Stimulated activated CD4-positive, alpha-beta T cell treated with anti-CD3 and anti-CD28 coated beads, TNF-alpha, amount 100 ng/mL, for 24 hours (primary cell): ENCODE data around the gene LNX1.
"Not testable (repeated sequence)": the region's sequence is repeated elsewhere in the genome, so short reads cannot be mapped to it uniquely, and the experiment has no call there.

Source experiments
- DNase-seq, 3 experiments: peaks; one replicate each; pipeline ENCODE4 v3.0.0-alpha.2; 2020; ENCODE audit warnings: low read depth in 3 of 3

LNX1 gene

GRCh38 chr4:53497487-53498244 is 93.6 kb downstream of the LNX1 start:
- no peak for DNase-seq

- DNase-seq, result no peak
Measured at GRCh38 chr4:53494851-53495250, 96.4 kb downstream of the LNX1 start.

- no peak for DNase-seq
Measured at GRCh38 chr4:53490965-53491622, 100.2 kb downstream of the LNX1 start.

- no peak for DNase-seq
Measured at GRCh38 chr4:53490161-53490956, 100.9 kb downstream of the LNX1 start.

GRCh38 chr4:53489279-53489889 is 101.9 kb downstream of the LNX1 start:
- no peak for DNase-seq

GRCh38 chr4:53487766-53488165 is 103.5 kb downstream of the LNX1 start:
- DNase-seq, result no peak

GRCh38 chr4:53485658-53486040 is 105.6 kb downstream of the LNX1 start:
- no peak for DNase-seq

GRCh38 chr4:53484911-53485657 is 106.2 kb downstream of the LNX1 start:
- no peak for DNase-seq

- DNase-seq, result no peak
Measured at GRCh38 chr4:53483250-53483649, 108.0 kb downstream of the LNX1 start.

GRCh38 chr4:53481586-53481985 is 109.7 kb downstream of the LNX1 start:
- DNase-seq, result no peak

GRCh38 chr4:53480909-53481308 is 110.4 kb downstream of the LNX1 start:
- DNase-seq, result no peak

GRCh38 chr4:53479736-53480525 is 111.4 kb downstream of the LNX1 start:
- no peak for DNase-seq

GRCh38 chr4:53478671-53479456 is 112.4 kb downstream of the LNX1 start:
- no peak for DNase-seq

GRCh38 chr4:53477636-53478035 is 113.7 kb downstream of the LNX1 start:
- DNase-seq, result no peak

GRCh38 chr4:53477038-53477565 is 114.2 kb downstream of the LNX1 start:
- DNase-seq, result no peak

GRCh38 chr4:53476232-53477037 is 114.9 kb downstream of the LNX1 start:
- no peak for DNase-seq

GRCh38 chr4:53466576-53466975 is 124.7 kb downstream of the LNX1 start:
- DNase-seq, result not testable (repeated sequence)

GRCh38 chr4:53465891-53466290 is 125.4 kb downstream of the LNX1 start:
- DNase-seq, result no peak

- no peak for DNase-seq
Measured at GRCh38 chr4:53465281-53465680, 126.0 kb downstream of the LNX1 start.
